ENCODE results near the gene EXOSC7. TPM values are rescaled to one million over a fixed set of nuclear protein-coding genes. Genes with fewer than 3 reads are reported as not detected.
"Not testable (repeated sequence)": the region's sequence is repeated elsewhere in the genome, so short reads cannot be mapped to it uniquely, and the experiment has no call there.

EXOSC7 gene
- total RNA-seq: 10 to 100 TPM; 91.6 to 92.0 TPM

- Mint-ChIP-seq H3K27ac (peak within 1 kb of the TSS; percentile 96), H3K9me3 (no peaks in the 10 kb centered on the region), H3K27me3 (no peaks in the 10 kb centered on the region), H3K4me3 (peak within 1 kb of the TSS; percentile 99), H3K36me3 (peaks cover 29% of the 10 kb centered on the region), H3K4me1 (peaks cover 51% of the 10 kb centered on the region)
- DNase-seq: peak; percentile 84
Measured at GRCh38 chr3:44976002-44976815, at the start of gene EXOSC7, which contains the start of gene ZDHHC3. Gene EXOSC7, plus strand, starts transcription at chr3:44976244. Its CDS starts 34 bp downstream, at chr3:44976278. Gene ZDHHC3, minus strand, starts transcription at chr3:44976174. Its CDS starts 16,738 bp downstream, at chr3:44959436.

- H3K4me3 Mint-ChIP-seq: no peak overlapping the region
- DNase-seq: no peak
- peaks cover 6% of the 10 kb centered on the region for H3K36me3 Mint-ChIP-seq
- H3K4me1 Mint-ChIP-seq: no peaks in the 10 kb centered on the region
- H3K27me3 Mint-ChIP-seq: no peaks in the 10 kb centered on the region
- no peaks in the 10 kb centered on the region for H3K9me3 Mint-ChIP-seq
- H3K27ac Mint-ChIP-seq: peak overlapping the region; percentile 4
Measured at GRCh38 chr3:44926921-44927320, 49.1 kb upstream of the EXOSC7 start.

GRCh38 chr3:44927371-44927770 is 48.7 kb upstream of the EXOSC7 start:
- no peaks in the 10 kb centered on the region for H3K9me3 Mint-ChIP-seq
- peaks cover 6% of the 10 kb centered on the region for H3K36me3 Mint-ChIP-seq
- H3K27me3 Mint-ChIP-seq: no peaks in the 10 kb centered on the region
- no peaks in the 10 kb centered on the region for H3K4me1 Mint-ChIP-seq
- H3K4me3 Mint-ChIP-seq: no peak overlapping the region
- no peak for DNase-seq
- peak overlapping the region; percentile 4 for H3K27ac Mint-ChIP-seq

- DNase-seq: no peak
- Mint-ChIP-seq H3K27me3 (no peaks in the 10 kb centered on the region), H3K4me1 (no peaks in the 10 kb centered on the region), H3K27ac (no peak overlapping the region), H3K36me3 (peaks cover 6% of the 10 kb centered on the region), H3K4me3 (no peak overlapping the region), H3K9me3 (no peaks in the 10 kb centered on the region)
Measured at GRCh38 chr3:44929782-44930181, 46.3 kb upstream of the EXOSC7 start.

GRCh38 chr3:44930911-44931310 is 45.1 kb upstream of the EXOSC7 start:
- DNase-seq: no peak
- no peaks in the 10 kb centered on the region for H3K9me3 Mint-ChIP-seq

GRCh38 chr3:44931791-44932190 is 44.3 kb upstream of the EXOSC7 start:
- Mint-ChIP-seq H3K9me3 (no peaks in the 10 kb centered on the region), H3K4me1 (no peaks in the 10 kb centered on the region), H3K4me3 (no peak overlapping the region), H3K27ac (no peak overlapping the region), H3K27me3 (no peaks in the 10 kb centered on the region), H3K36me3 (peaks cover 9% of the 10 kb centered on the region)
- no peak for DNase-seq

More at GRCh38 chr3:44930911-44931310, 45.1 kb upstream of the EXOSC7 start:
- Mint-ChIP-seq H3K4me1 (no peaks in the 10 kb centered on the region), H3K4me3 (no peak overlapping the region), H3K27ac (no peak overlapping the region), H3K27me3 (no peaks in the 10 kb centered on the region), H3K36me3 (peaks cover 9% of the 10 kb centered on the region)

GRCh38 chr3:44932271-44932670 is 43.8 kb upstream of the EXOSC7 start:
- Mint-ChIP-seq H3K9me3 (no peaks in the 10 kb centered on the region), H3K36me3 (peaks cover 9% of the 10 kb centered on the region), H3K4me3 (no peak overlapping the region), H3K27ac (no peak overlapping the region), H3K4me1 (no peaks in the 10 kb centered on the region), H3K27me3 (no peaks in the 10 kb centered on the region)
- DNase-seq: no peak

- Mint-ChIP-seq H3K4me3 (no peak overlapping the region), H3K9me3 (no peaks in the 10 kb centered on the region), H3K4me1 (no peaks in the 10 kb centered on the region), H3K27me3 (no peaks in the 10 kb centered on the region), H3K36me3 (peaks cover 13% of the 10 kb centered on the region), H3K27ac (no peak overlapping the region)
- DNase-seq: no peak
Measured at GRCh38 chr3:44932986-44933944, 42.8 kb upstream of the EXOSC7 start.

GRCh38 chr3:44939581-44940036 is 36.4 kb upstream of the EXOSC7 start:
- no peak overlapping the region for H3K27ac Mint-ChIP-seq
- H3K4me1 Mint-ChIP-seq: no peaks in the 10 kb centered on the region
- H3K9me3 Mint-ChIP-seq: no peaks in the 10 kb centered on the region
- no peak for DNase-seq
- no peak overlapping the region for H3K4me3 Mint-ChIP-seq
- H3K27me3 Mint-ChIP-seq: no peaks in the 10 kb centered on the region
- H3K36me3 Mint-ChIP-seq: peaks cover 21% of the 10 kb centered on the region

GRCh38 chr3:44942202-44942921 is 33.7 kb upstream of the EXOSC7 start:
- H3K27ac Mint-ChIP-seq: no peak overlapping the region
- no peaks in the 10 kb centered on the region for H3K27me3 Mint-ChIP-seq

GRCh38 chr3:44948239-44948638 is 27.8 kb upstream of the EXOSC7 start:
- H3K36me3 Mint-ChIP-seq: peaks cover 10% of the 10 kb centered on the region
- no peak overlapping the region for H3K4me3 Mint-ChIP-seq
- no peaks in the 10 kb centered on the region for H3K27me3 Mint-ChIP-seq
- DNase-seq: no peak
- H3K27ac Mint-ChIP-seq: no peak overlapping the region
- H3K4me1 Mint-ChIP-seq: no peaks in the 10 kb centered on the region
- H3K9me3 Mint-ChIP-seq: no peaks in the 10 kb centered on the region

More at GRCh38 chr3:44942202-44942921, 33.7 kb upstream of the EXOSC7 start:
- DNase-seq: no peak
- Mint-ChIP-seq H3K36me3 (peaks cover 22% of the 10 kb centered on the region), H3K4me1 (no peaks in the 10 kb centered on the region), H3K4me3 (no peak overlapping the region), H3K9me3 (no peaks in the 10 kb centered on the region)

- DNase-seq, H3K27ac Mint-ChIP-seq, H3K36me3 Mint-ChIP-seq, H3K4me3 Mint-ChIP-seq, H3K27me3 Mint-ChIP-seq, H3K9me3 Mint-ChIP-seq, H3K4me1 Mint-ChIP-seq: not testable (repeated sequence)
Measured at GRCh38 chr3:44949770-44950169, 26.3 kb upstream of the EXOSC7 start.

GRCh38 chr3:44950275-44950734 is 25.7 kb upstream of the EXOSC7 start:
- Mint-ChIP-seq H3K4me3 (no peak overlapping the region), H3K27ac (no peak overlapping the region), H3K36me3 (peaks cover 6% of the 10 kb centered on the region), H3K4me1 (peaks cover 4% of the 10 kb centered on the region), H3K27me3 (no peaks in the 10 kb centered on the region), H3K9me3 (no peaks in the 10 kb centered on the region)
- no peak for DNase-seq

- Mint-ChIP-seq H3K9me3 (no peaks in the 10 kb centered on the region), H3K4me1 (peaks cover 4% of the 10 kb centered on the region), H3K4me3 (no peak overlapping the region), H3K27me3 (no peaks in the 10 kb centered on the region), H3K36me3 (peaks cover 4% of the 10 kb centered on the region), H3K27ac (no peak overlapping the region)
- DNase-seq: no peak
Measured at GRCh38 chr3:44952689-44953088, 23.4 kb upstream of the EXOSC7 start.
